Nephron (organoid): ENCODE measurements around the gene ROGDI.
"Not testable (repeated sequence)": the region's sequence is repeated elsewhere in the genome, so short reads cannot be mapped to it uniquely, and the experiment has no call there.

Experiments used
- H3K27ac Mint-ChIP-seq, 3 experiments: 2 replicates each; pipeline ENCODE4 v1.8.0; 2020; ENCODE audit warnings: mixed read lengths in 3 of 3, mild to moderate bottlenecking in 2 of 3, moderate library complexity in 1 of 3
- H3K27me3 Mint-ChIP-seq: 2 replicates; pipeline ENCODE4 v1.8.0; 2021; ENCODE audit warnings: low read depth, mild to moderate bottlenecking, moderate library complexity, mixed read lengths
- H3K36me3 Mint-ChIP-seq: 2 replicates; pipeline ENCODE4 v1.8.0; 2020; ENCODE audit warnings: low read depth, mixed read lengths
- H3K4me1 Mint-ChIP-seq: 2 replicates; pipeline ENCODE4 v1.8.0; 2020; ENCODE audit warnings: mixed read lengths
- H3K4me3 Mint-ChIP-seq, 3 experiments: 2 replicates each; pipeline ENCODE4 v1.8.0; 2020; ENCODE audit warnings: mild to moderate bottlenecking in 3 of 3, mixed read lengths in 3 of 3, moderate library complexity in 2 of 3
- H3K9me3 Mint-ChIP-seq: 2 replicates; pipeline ENCODE4 v1.8.0; 2020; ENCODE audit warnings: mixed read lengths
- CTCF ChIP-seq, 3 experiments: fragments of 200-600 bp; sonication (generic); IDR thresholded peaks; one replicate each; pipeline ENCODE4 v1.5.0; 2021; ENCODE audit warnings: antibody characterized with exemption in 3 of 3; ENCODE audit not compliant: unreplicated experiment in 3 of 3

ROGDI gene

GRCh38 chr16:4785758-4786433, 16.5 kb downstream of the ROGDI start:
- no peaks in the 10 kb centered on the region for H3K4me1 Mint-ChIP-seq
- no peak overlapping the region for H3K27ac Mint-ChIP-seq
- H3K36me3 Mint-ChIP-seq, result no peaks in the 10 kb centered on the region
- H3K4me3 Mint-ChIP-seq, result no peak overlapping the region
- no peaks in the 10 kb centered on the region for H3K9me3 Mint-ChIP-seq
- peaks cover 5% of the 10 kb centered on the region for H3K27me3 Mint-ChIP-seq
- TF ChIP-seq CTCF (IDR thresholded peaks at IDR 0.05; ENCODE audit: unreplicated experiment in 3 of 3), result no peak

GRCh38 chr16:4784444-4784987, 17.9 kb downstream of the ROGDI start:
- not testable (repeated sequence) for H3K27ac Mint-ChIP-seq, H3K4me3 Mint-ChIP-seq, H3K4me1 Mint-ChIP-seq, H3K9me3 Mint-ChIP-seq, H3K27me3 Mint-ChIP-seq, H3K36me3 Mint-ChIP-seq

- no peak overlapping the region for H3K4me3 Mint-ChIP-seq
- H3K9me3 Mint-ChIP-seq, result no peaks in the 10 kb centered on the region
- H3K27ac Mint-ChIP-seq, result no peak overlapping the region
- TF ChIP-seq CTCF (IDR thresholded peaks at IDR 0.05; ENCODE audit: unreplicated experiment in 3 of 3), result no peak
- H3K36me3 Mint-ChIP-seq, result no peaks in the 10 kb centered on the region
- peaks cover 9% of the 10 kb centered on the region for H3K27me3 Mint-ChIP-seq
- no peaks in the 10 kb centered on the region for H3K4me1 Mint-ChIP-seq
These were observed 18.5 kb downstream of the ROGDI start for GRCh38 chr16:4783951-4784336.

- no peak overlapping the region for H3K27ac Mint-ChIP-seq
- TF ChIP-seq CTCF (IDR thresholded peaks at IDR 0.05; ENCODE audit: unreplicated experiment in 3 of 3), result no peak
- H3K27me3 Mint-ChIP-seq, result peaks cover 9% of the 10 kb centered on the region
- H3K4me1 Mint-ChIP-seq, result no peaks in the 10 kb centered on the region
- no peak overlapping the region for H3K4me3 Mint-ChIP-seq
- no peaks in the 10 kb centered on the region for H3K36me3 Mint-ChIP-seq
- H3K9me3 Mint-ChIP-seq, result no peaks in the 10 kb centered on the region
These were observed 19.0 kb downstream of the ROGDI start for GRCh38 chr16:4783251-4783950.

GRCh38 chr16:4780235-4780634, 22.2 kb downstream of the ROGDI start:
- Mint-ChIP-seq H3K27me3 (peaks cover 9% of the 10 kb centered on the region), H3K9me3 (no peaks in the 10 kb centered on the region), H3K27ac (no peak overlapping the region), H3K4me3 (no peak overlapping the region), H3K4me1 (no peaks in the 10 kb centered on the region), H3K36me3 (no peaks in the 10 kb centered on the region)
- TF ChIP-seq CTCF (IDR thresholded peaks at IDR 0.05; ENCODE audit: unreplicated experiment in 3 of 3), result no peak

- Mint-ChIP-seq H3K4me3 (no peak overlapping the region), H3K27me3 (peaks cover 12% of the 10 kb centered on the region), H3K27ac (no peak overlapping the region), H3K9me3 (no peaks in the 10 kb centered on the region), H3K4me1 (no peaks in the 10 kb centered on the region), H3K36me3 (no peaks in the 10 kb centered on the region)
- TF ChIP-seq CTCF (IDR thresholded peaks at IDR 0.05; ENCODE audit: unreplicated experiment in 3 of 3), result no peak
These were observed 24.4 kb downstream of the ROGDI start for GRCh38 chr16:4778050-4778392.
